Spleen (tissue), 7 donors: Measurements from ENCODE around the gene FIBCD1.

Experiments used
- POLR2A ChIP-seq, 3 donors: fragments of 450-650 bp; IDR thresholded peaks; one replicate each; pipeline ENCODE4 v1.5.1; 2017; ENCODE audit warnings: antibody characterized with exemption in 3 of 3, mild to moderate bottlenecking in 1 of 3
- POLR2AphosphoS5 ChIP-seq, 3 donors: sonication (generic); formaldehyde crosslinking; IDR thresholded peaks; one replicate each; pipeline ENCODE4 v1.5.1; 2017; ENCODE audit warnings: antibody characterized with exemption in 3 of 3
- TF ChIP-seq, protein P1 (sequence below), 11 experiments: fragments of 200-600 bp in 7 of 11; fragments of 450-650 bp in 4 of 11; sonication (generic) in 4 of 11; IDR thresholded peaks in 8 of 11; conservative IDR thresholded peaks in 3 of 11; 1 replicate in 7 of 11; 2 replicates in 4 of 11; pipeline versions ENCODE4 v1.4.0 to v1.8.0; 2016 to 2021; ENCODE audit warnings: antibody characterized with exemption in 11 of 11, inconsistent platforms in 4 of 11, mild to moderate bottlenecking in 1 of 11
- donor health status: DM: no; HTN: no; CAD: no; lungs with moderate emphysema.
- donor health status: DM: no; HTN: no; CAD: no.
- donor health status: DM: no; HTN: no; CAD: no.

DNA sequence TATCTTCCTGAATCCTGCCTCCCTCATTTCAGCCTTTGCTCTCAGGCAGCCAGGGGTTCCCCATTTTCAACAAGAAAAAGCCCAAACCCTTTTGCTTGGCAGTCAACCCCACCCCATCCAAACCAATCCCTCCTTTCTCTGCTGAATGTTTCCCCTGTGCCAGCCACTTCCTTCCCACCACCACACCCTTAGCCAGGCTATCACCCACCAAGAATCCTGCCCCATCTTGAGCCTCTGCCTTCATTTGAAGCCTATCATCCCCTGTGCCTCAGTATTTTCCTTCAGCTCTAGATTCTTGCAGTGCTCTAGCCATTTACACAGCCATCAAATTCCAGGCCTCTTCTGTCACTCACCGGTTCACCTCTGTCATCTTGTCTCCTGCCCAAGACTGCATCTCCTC is 15.3 kb upstream of the FIBCD1 start:
- no peak for TF ChIP-seq POLR2A (IDR thresholded peaks at IDR 0.05)
- TF ChIP-seq, protein P1, sequence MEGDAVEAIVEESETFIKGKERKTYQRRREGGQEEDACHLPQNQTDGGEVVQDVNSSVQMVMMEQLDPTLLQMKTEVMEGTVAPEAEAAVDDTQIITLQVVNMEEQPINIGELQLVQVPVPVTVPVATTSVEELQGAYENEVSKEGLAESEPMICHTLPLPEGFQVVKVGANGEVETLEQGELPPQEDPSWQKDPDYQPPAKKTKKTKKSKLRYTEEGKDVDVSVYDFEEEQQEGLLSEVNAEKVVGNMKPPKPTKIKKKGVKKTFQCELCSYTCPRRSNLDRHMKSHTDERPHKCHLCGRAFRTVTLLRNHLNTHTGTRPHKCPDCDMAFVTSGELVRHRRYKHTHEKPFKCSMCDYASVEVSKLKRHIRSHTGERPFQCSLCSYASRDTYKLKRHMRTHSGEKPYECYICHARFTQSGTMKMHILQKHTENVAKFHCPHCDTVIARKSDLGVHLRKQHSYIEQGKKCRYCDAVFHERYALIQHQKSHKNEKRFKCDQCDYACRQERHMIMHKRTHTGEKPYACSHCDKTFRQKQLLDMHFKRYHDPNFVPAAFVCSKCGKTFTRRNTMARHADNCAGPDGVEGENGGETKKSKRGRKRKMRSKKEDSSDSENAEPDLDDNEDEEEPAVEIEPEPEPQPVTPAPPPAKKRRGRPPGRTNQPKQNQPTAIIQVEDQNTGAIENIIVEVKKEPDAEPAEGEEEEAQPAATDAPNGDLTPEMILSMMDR (IDR thresholded peaks at IDR 0.05 in 8 of 11, conservative IDR thresholded peaks at IDR 0.05 in 3 of 11), result no peak
- no peak for TF ChIP-seq POLR2AphosphoS5 (IDR thresholded peaks at IDR 0.05)
